Type B pancreatic cell (in vitro differentiated cells): ENCODE results near the gene KCNK15. TPM values are rescaled to one million over a fixed set of nuclear protein-coding genes. Genes with fewer than 3 reads are reported as not detected.

ENCODE experiments used
- DNase-seq: peaks from one replicate; pipeline ENCODE4 v3.0.0; 2021; ENCODE audit warnings: mixed read lengths; ENCODE audit not compliant: unreplicated experiment; ENCODE audit errors: extremely low spot score
- H3K27ac Mint-ChIP-seq: 2 replicates; pipeline ENCODE4 v1.8.0; 2021; ENCODE audit warnings: mild to moderate bottlenecking, mixed read lengths
- H3K27me3 Mint-ChIP-seq: 2 replicates; pipeline ENCODE4 v1.8.0; 2021; ENCODE audit warnings: mixed read lengths
- H3K36me3 Mint-ChIP-seq: 2 replicates; pipeline ENCODE4 v1.8.0; 2021; ENCODE audit warnings: mixed read lengths
- H3K4me1 Mint-ChIP-seq: one replicate; pipeline ENCODE4 v1.8.0; 2021; ENCODE audit warnings: mixed read lengths; ENCODE audit not compliant: unreplicated experiment
- H3K4me3 Mint-ChIP-seq: 2 replicates; pipeline ENCODE4 v1.8.0; 2021; ENCODE audit warnings: mild to moderate bottlenecking, mixed read lengths
- H3K9me3 Mint-ChIP-seq: 2 replicates; pipeline ENCODE4 v1.8.0; 2021; ENCODE audit warnings: mixed read lengths
- total RNA-seq: library from RNA; stranded (reverse); gene quantifications from 2 replicates; pipeline ENCODE4 v1.2.1, GENCODE V29; 2021; ENCODE audit warnings: low replicate concordance
- TF ChIP-seq, protein P1 (sequence below): fragments of 200-600 bp; sonication (generic); conservative IDR thresholded peaks from 2 replicates; pipeline ENCODE4 v1.5.0; 2021; ENCODE audit warnings: antibody characterized with exemption, mild to moderate bottlenecking

Gene KCNK15
- total RNA-seq, 1 donor from 2014 or later, result 0.36 TPM

DNA sequence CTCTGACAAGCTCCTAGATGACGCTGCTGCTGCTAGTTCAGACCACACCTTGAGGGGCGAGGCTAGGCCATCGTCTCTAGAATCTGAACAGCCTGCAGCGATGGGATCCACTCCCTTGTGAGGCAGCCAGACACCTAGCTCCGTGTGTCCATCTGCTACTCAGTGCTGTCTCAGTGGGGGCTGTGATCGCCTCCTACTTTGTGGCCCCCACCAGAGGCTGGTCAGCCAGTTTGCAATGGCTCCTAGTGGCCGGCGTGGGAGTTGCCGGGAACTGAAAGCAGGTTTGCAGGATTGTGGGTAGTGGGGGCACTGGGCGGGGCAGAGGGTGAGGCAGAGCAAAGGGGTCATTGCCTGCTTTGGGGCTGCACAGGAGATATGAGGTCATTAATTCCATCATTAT lies 27.7 kb upstream of the KCNK15 start:
- Mint-ChIP-seq H3K4me1 (no peaks in the 10 kb centered on the region), H3K4me3 (no peak overlapping the region), H3K9me3 (no peaks in the 10 kb centered on the region), H3K27me3 (peaks cover 3% of the 10 kb centered on the region), H3K27ac (no peak overlapping the region), H3K36me3 (no peaks in the 10 kb centered on the region)
- TF ChIP-seq, protein P1, sequence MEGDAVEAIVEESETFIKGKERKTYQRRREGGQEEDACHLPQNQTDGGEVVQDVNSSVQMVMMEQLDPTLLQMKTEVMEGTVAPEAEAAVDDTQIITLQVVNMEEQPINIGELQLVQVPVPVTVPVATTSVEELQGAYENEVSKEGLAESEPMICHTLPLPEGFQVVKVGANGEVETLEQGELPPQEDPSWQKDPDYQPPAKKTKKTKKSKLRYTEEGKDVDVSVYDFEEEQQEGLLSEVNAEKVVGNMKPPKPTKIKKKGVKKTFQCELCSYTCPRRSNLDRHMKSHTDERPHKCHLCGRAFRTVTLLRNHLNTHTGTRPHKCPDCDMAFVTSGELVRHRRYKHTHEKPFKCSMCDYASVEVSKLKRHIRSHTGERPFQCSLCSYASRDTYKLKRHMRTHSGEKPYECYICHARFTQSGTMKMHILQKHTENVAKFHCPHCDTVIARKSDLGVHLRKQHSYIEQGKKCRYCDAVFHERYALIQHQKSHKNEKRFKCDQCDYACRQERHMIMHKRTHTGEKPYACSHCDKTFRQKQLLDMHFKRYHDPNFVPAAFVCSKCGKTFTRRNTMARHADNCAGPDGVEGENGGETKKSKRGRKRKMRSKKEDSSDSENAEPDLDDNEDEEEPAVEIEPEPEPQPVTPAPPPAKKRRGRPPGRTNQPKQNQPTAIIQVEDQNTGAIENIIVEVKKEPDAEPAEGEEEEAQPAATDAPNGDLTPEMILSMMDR, result peak; percentile 64
- no peak for DNase-seq

DNA sequence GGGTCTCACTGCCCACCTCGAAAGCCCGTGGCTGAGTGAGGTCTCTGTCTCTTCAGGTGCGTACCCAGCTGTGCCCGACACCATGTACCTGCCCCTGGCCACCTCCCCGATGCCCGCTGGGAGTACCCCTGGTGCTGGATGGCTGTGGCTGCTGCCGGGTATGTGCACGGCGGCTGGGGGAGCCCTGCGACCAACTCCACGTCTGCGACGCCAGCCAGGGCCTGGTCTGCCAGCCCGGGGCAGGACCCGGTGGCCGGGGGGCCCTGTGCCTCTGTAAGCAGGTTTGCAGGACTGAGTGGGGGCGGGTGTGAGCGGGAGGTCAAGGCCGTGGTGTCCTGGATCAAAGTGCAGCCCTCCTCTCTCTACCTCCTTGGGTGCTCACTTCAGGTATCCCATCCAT lies 25.8 kb upstream of the KCNK15 start:
- Mint-ChIP-seq H3K27me3 (peaks cover 3% of the 10 kb centered on the region), H3K4me1 (no peaks in the 10 kb centered on the region), H3K4me3 (no peak overlapping the region), H3K9me3 (no peaks in the 10 kb centered on the region), H3K27ac (no peak overlapping the region), H3K36me3 (no peaks in the 10 kb centered on the region)
- TF ChIP-seq, protein P1, result no peak
- DNase-seq, result no peak

- H3K4me3 Mint-ChIP-seq, result no peak overlapping the region
- TF ChIP-seq, protein P1, result no peak
- H3K9me3 Mint-ChIP-seq, result no peaks in the 10 kb centered on the region
- no peaks in the 10 kb centered on the region for H3K36me3 Mint-ChIP-seq
- no peaks in the 10 kb centered on the region for H3K4me1 Mint-ChIP-seq
- DNase-seq, result no peak
- H3K27ac Mint-ChIP-seq, result no peak overlapping the region
- H3K27me3 Mint-ChIP-seq, result peaks cover 3% of the 10 kb centered on the region
These were observed 25.1 kb upstream of the KCNK15 start for GRCh38 chr20:44720621-44720996.

DNA sequence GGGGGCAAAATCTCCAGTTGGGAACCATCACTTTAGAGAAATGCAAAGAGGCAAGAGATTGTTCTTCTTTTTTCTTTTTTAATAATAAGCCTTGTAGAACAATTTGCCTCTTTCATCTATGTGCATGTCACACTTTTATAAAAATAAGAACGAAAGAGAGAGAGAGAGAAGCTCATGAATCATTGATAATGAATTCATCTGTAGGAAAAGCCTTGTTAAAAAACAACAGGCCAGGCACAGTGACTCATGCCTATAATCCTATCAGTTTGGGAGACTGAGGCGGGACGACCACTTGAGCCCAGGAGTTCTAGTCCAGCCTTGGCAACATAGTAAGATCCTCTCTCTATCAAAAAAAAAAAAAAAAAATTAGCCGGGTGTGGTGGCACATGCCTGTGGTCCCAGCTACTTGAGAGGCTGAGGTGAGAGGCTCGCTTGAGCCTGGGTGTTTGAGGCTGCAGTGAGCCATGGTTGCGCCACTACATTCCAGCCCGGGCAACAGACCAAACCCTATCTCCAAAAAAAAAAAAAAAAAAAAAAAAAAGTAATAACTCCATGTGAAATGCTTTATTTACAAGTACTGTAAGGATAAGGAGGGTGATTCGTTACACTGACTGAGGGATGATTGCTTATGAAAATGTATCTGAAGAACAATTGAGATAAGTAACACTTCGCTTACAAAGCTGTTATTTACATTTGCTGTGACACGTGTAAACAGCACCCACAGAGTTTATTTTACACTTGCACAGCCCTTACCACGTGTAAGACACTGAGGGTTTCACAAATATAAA lies 24.5 kb upstream of the KCNK15 start:
- TF ChIP-seq, protein P1, result no peak
- H3K9me3 Mint-ChIP-seq, result no peaks in the 10 kb centered on the region
- H3K36me3 Mint-ChIP-seq, result no peaks in the 10 kb centered on the region
- no peak overlapping the region for H3K4me3 Mint-ChIP-seq
- no peaks in the 10 kb centered on the region for H3K4me1 Mint-ChIP-seq
- DNase-seq, result no peak
- no peak overlapping the region for H3K27ac Mint-ChIP-seq
- peaks cover 3% of the 10 kb centered on the region for H3K27me3 Mint-ChIP-seq

GRCh38 chr20:44721785-44722054 lies 23.9 kb upstream of the KCNK15 start:
- Mint-ChIP-seq H3K4me1 (no peaks in the 10 kb centered on the region), H3K9me3 (no peaks in the 10 kb centered on the region), H3K4me3 (no peak overlapping the region), H3K36me3 (no peaks in the 10 kb centered on the region), H3K27me3 (peaks cover 3% of the 10 kb centered on the region), H3K27ac (no peak overlapping the region)
- TF ChIP-seq, protein P1, result no peak
- DNase-seq, result no peak

DNA sequence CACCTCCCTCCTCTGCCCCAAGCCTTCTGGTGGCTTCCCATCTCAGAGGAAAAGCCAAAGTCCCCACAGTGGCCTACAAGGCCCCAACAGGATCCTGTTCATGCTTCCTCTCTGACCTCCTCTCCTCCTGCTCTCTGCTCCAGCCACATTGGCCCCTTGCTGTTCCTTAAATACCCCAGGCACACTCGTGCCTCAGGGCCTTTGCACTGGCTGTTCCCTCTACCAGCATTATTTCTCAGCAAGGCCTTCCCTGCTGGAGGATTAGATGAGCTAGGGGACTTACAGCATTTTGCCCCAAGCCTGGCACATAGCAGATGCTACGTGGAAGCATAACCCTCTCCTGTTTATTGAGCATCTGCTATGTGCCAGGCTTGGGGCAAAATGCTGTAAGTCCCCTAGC lies 22.7 kb upstream of the KCNK15 start:
- H3K9me3 Mint-ChIP-seq, result no peaks in the 10 kb centered on the region
- no peak for DNase-seq
- TF ChIP-seq, protein P1, result no peak
- no peak overlapping the region for H3K4me3 Mint-ChIP-seq
- no peaks in the 10 kb centered on the region for H3K36me3 Mint-ChIP-seq
- no peak overlapping the region for H3K27ac Mint-ChIP-seq
- no peaks in the 10 kb centered on the region for H3K4me1 Mint-ChIP-seq
- peaks cover 3% of the 10 kb centered on the region for H3K27me3 Mint-ChIP-seq
